GM10266 (cell line): ENCODE data around the gene HS6ST3.
"Not testable (repeated sequence)": the region's sequence is repeated elsewhere in the genome, so short reads cannot be mapped to it uniquely, and the experiment has no call there.

Experiments
- DNase-seq: peaks from one replicate; pipeline ENCODE4 v3.0.0; 2012; ENCODE audit errors: extremely low spot score
- CTCF ChIP-seq: IDR thresholded peaks from 2 replicates; pipeline ENCODE4 v1.5.1; 2012; ENCODE audit warnings: mild to moderate bottlenecking, low read depth; ENCODE audit not compliant: control insufficient read depth, insufficient read depth; ENCODE audit errors: missing control alignments

The HS6ST3 gene

DNA sequence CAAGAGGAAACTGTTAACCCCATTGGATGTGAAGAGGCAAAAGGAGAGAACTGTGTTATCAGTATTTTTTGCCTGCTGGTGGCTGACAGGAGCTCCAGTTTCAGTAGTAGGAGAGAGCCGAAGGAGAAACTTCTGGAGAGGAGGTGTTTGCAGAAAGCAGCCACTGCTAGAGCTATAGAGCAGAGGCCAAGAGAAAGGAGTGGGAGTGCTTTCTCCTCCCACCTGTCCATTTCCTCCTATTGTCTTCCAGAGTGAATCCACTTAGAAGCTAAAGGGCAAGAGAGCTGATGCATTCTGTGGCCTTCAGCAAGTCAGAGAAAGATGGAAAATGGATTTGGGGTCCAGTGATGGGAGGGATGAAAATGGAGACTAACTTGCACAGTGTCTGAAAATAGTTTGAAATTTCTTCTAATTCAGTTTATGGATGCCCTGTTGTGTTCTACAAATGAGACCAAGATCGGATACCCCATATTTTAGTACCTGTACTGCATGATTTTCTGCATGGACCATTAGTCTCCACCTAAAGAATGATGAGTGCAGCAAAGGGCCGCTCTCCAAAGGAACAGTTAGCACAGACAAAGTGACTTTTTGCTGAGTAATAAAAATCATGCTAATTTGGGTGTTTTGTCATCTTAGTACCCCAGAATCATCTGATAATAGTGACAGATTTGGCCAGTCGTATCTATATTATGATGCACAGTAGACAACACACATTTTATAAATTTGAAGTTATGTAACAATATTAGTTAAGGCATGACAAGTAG lies 10.7 kb downstream of the HS6ST3 start:
- no peak for DNase-seq
- TF ChIP-seq CTCF: no peak

- TF ChIP-seq CTCF: no peak
- DNase-seq: no peak
These were observed 14.6 kb downstream of the HS6ST3 start for GRCh38 chr13:96104516-96104915.

GRCh38 chr13:96108072-96108471 lies 18.2 kb downstream of the HS6ST3 start:
- DNase-seq: not testable (repeated sequence)

GRCh38 chr13:96109125-96109524 lies 19.2 kb downstream of the HS6ST3 start:
- no peak for DNase-seq
- no peak for TF ChIP-seq CTCF

GRCh38 chr13:96112936-96113335 lies 23.0 kb downstream of the HS6ST3 start:
- DNase-seq: no peak
- no peak for TF ChIP-seq CTCF

DNA sequence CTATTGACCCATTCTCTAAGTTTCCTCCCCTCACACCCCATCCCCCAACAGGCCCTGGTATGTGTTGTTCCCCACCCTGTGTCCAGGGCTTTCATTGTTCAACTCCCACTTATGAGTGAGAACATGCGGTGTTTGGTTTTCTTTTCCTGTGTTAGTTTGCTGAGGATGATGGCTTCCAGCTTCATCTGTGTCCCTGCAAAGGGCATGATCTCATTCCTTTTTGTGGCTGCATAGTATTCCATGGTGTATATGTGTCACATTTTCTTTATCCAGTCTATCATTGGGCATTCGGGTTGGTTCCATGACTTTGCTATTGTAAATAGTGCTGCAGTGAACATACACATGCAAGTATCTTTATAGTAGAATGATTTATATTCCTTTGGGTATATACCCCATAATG lies 25.5 kb downstream of the HS6ST3 start:
- DNase-seq: not testable (repeated sequence)

DNA sequence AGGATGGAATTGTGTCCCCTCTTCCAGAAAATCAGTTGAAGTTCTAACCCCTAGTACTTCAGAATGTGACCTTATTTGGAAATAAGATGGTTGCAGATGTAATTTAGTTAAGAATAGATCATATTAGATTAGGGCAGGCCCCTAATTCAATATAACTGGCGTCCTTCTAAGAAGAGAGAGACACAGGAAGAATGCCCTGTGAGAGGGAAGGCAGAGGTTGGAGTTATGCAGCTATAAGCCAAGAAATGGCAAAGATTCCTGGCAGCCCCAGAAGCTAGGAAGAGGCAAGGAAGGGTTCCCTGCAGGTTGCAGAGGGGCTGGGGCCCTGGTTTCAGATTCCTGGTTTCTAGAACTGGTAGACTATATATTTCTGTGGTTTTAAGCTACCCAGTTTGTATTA lies 30.0 kb downstream of the HS6ST3 start:
- DNase-seq: no peak
- no peak for TF ChIP-seq CTCF

DNA sequence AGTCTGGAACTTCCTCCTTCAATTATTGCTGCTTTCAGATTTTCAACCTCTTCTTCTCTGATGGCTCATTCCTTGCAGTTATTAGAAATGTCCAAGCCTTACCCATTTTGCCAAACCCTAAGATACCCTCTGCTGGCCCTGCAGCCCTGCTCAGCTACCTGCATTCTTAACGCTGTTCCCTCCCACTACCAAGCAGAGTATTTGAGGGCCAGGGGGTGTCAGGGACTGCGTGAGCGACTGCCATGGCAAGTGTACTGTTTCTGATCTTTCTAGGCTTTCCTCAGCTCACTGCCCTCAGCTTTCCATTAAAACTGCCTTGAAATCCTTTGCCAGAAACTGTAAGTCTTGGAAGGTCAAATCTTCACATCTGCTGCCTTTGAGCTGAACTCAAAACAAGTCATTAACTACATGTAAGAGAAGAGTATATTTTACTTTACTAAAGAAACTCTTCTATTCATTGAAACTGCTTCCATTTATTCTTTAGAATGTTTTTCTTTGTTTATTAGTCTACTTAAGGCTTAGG lies 41.0 kb downstream of the HS6ST3 start:
- no peak for DNase-seq
- TF ChIP-seq CTCF: no peak
